CD4-positive, alpha-beta T cell (primary cell): ENCODE measurements around the gene NISCH. TPM values are rescaled to one million over a fixed set of nuclear protein-coding genes. Genes with fewer than 3 reads are reported as not detected.

Experiments
- ATAC-seq: fragments of 200-7000 bp; cut with Tn5 transposase; one replicate; pipeline ENCODE4 v1.10.0; 2022; ENCODE audit warnings: mild to moderate bottlenecking; ENCODE audit not compliant: poor library complexity
- CTCF ChIA-PET: fragments of 350-600 bp; sonication (Branson Sonifier 250); formaldehyde crosslinking; loops from one replicate; lab custom pipeline; 2021; ENCODE audit warnings: antibody characterized with exemption, inconsistent platforms; lab: Charles Lee
- POLR2A ChIA-PET: fragments of 350-600 bp; sonication (Branson Sonifier 250); formaldehyde crosslinking; loops from one replicate; lab custom pipeline; 2021; ENCODE audit warnings: antibody characterized with exemption, inconsistent platforms; lab: Charles Lee
- DNase-seq, 14 experiments: peaks; one replicate each; pipeline ENCODE4 v3.0.0-alpha.2; 2013 to 2020; ENCODE audit warnings: mixed read lengths in 2 of 14
- H3K27ac ChIP-seq, 2 donors: one replicate each; pipeline versions ENCODE4 v1.5.1 to v1.7.0; 2013; ENCODE audit warnings: low read length in 2 of 2, low read depth in 1 of 2, mild to moderate bottlenecking in 1 of 2
- H3K27me3 ChIP-seq, 2 experiments: 1 replicate in 1 of 2; 2 replicates in 1 of 2; pipeline versions ENCODE4 v1.6.1 to v1.7.0; 2013; ENCODE audit warnings: low read length in 2 of 2, control low read depth in 1 of 2, mild to moderate bottlenecking in 1 of 2, moderate library complexity in 1 of 2; ENCODE audit not compliant: insufficient read depth in 2 of 2, control insufficient read depth in 1 of 2
- H3K36me3 ChIP-seq: one replicate; pipeline ENCODE4 v1.6.1; 2013; ENCODE audit warnings: low read length, control low read depth; ENCODE audit not compliant: insufficient read depth
- H3K4me1 ChIP-seq: one replicate; pipeline ENCODE4 v1.6.1; 2013; ENCODE audit warnings: low read length, control low read depth; ENCODE audit not compliant: insufficient read depth
- H3K4me3 ChIP-seq: one replicate; pipeline ENCODE4 v1.5.1; 2013; ENCODE audit warnings: mild to moderate bottlenecking, low read length, moderate library complexity
- H3K9me3 ChIP-seq, 2 experiments: 1 replicate in 1 of 2; 2 replicates in 1 of 2; pipeline versions ENCODE4 v1.6.1 to v1.7.0; 2013; ENCODE audit warnings: low read length in 2 of 2, mild to moderate bottlenecking in 2 of 2, control low read depth in 1 of 2, moderate library complexity in 1 of 2; ENCODE audit not compliant: control insufficient read depth in 1 of 2, insufficient read depth in 1 of 2
- H3K27ac Mint-ChIP-seq: one replicate; pipeline ENCODE4 v1.8.0; 2020; ENCODE audit warnings: mixed read lengths
- H3K27me3 Mint-ChIP-seq: one replicate; pipeline ENCODE4 v1.8.0; 2021; ENCODE audit warnings: mixed read lengths
- H3K36me3 Mint-ChIP-seq: one replicate; pipeline ENCODE4 v1.8.0; 2021; ENCODE audit warnings: low read depth, mixed read lengths
- H3K4me1 Mint-ChIP-seq: one replicate; pipeline ENCODE4 v1.8.0; 2021; ENCODE audit warnings: low read depth, mixed read lengths
- H3K4me3 Mint-ChIP-seq: one replicate; pipeline ENCODE4 v1.8.0; 2020; ENCODE audit warnings: mild to moderate bottlenecking, mixed read lengths
- H3K9me3 Mint-ChIP-seq: one replicate; pipeline ENCODE4 v1.8.0; 2020; ENCODE audit warnings: mixed read lengths
- intact Hi-C, 2 experiments: fragments of 100-400 bp; cut with DNase I in 1 of 2; cut with micrococcal nuclease in 1 of 2; formaldehyde crosslinking; loops; one replicate each; pipeline versions ENCODE4 v1.15.1 to v1.9.0; 2023 to 2025; cut with DNase I, micrococcal nuclease
- total RNA-seq, 174 experiments: library from RNA in 2 of 174; stranded (reverse) in 2 of 174; gene quantifications; one replicate each; pipeline ENCODE4 v1.2.3 and lab custom pipeline; 2021 to 2026
- TF ChIP-seq, protein P1 (sequence below): fragments of 200-600 bp; IDR thresholded peaks from one replicate; pipeline ENCODE4 v1.8.0; 2022; ENCODE audit warnings: antibody characterized with exemption, mild to moderate bottlenecking

NISCH gene
- total RNA-seq, 2 experiments from 2014 or later, result 160 to 163 TPM

DNA sequence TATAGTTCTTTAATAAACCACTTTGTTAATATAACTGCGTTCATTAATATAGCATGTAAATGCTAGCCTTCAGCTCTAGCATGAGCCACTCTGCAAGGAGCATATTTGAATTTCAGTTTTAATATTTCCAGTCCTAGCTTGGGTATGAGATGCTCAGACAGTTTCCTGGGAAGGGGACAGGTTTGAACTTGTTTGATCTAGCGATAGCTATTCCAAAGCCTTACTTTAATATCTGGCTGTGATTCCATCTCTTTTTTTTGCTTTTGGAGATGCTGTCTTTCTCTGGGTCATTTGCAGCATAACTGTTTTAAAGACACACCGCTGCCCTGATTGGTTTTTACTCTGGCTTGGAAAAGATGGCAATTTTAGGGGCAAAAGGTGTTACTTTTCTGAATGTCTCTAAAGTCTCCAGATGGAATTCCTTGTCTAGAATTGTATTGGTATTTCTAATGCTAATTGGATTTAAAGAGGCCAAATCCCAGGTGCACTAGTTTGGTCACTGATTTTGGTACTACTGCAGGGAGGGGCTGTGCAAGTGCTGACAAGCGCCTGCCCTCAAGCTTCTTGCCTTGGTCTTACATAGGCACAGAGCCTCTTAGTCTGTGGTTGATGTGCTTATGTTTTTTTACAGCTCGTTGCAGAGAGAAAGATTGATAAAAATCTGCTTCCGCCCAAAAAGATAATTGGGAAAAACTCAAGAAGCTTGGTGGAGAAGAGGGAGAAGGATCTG lies 2.8 kb downstream of the NISCH start:
- intact Hi-C loops, result loop anchor here in 1 of 2 experiments (5.0 kb wide), 2 partner anchors 224 to 306 kb away; partner anchors contain the start of gene POC1A
- Histone ChIP-seq H3K4me1 (peaks cover 41% of the 10 kb centered on the region), H3K9me3 (no peaks in the 10 kb centered on the region), H3K4me3 (no peak overlapping the region), H3K36me3 (peaks cover 30% of the 10 kb centered on the region), H3K27ac (no peak overlapping the region), H3K27me3 (no peaks in the 10 kb centered on the region)
- no peak for ATAC-seq
- CTCF ChIA-PET, result interaction anchor here (1.3 kb wide), 1 partner anchor 12 kb away, joined by 4 read pairs; no protein-coding TSS in a partner anchor
- POLR2A ChIA-PET, result interaction anchor here (1.9 kb wide), 1 partner anchor 78 kb away, joined by 4 read pairs; the partner anchor contains the start of gene UQCC5
- no peak for DNase-seq
- Mint-ChIP-seq H3K4me1 (peaks cover 47% of the 10 kb centered on the region), H3K9me3 (no peaks in the 10 kb centered on the region), H3K27ac (peak overlapping the region; percentile 100), H3K36me3 (peaks cover 70% of the 10 kb centered on the region), H3K4me3 (peak overlapping the region; percentile 60), H3K27me3 (no peaks in the 10 kb centered on the region)
- TF ChIP-seq, protein P1, sequence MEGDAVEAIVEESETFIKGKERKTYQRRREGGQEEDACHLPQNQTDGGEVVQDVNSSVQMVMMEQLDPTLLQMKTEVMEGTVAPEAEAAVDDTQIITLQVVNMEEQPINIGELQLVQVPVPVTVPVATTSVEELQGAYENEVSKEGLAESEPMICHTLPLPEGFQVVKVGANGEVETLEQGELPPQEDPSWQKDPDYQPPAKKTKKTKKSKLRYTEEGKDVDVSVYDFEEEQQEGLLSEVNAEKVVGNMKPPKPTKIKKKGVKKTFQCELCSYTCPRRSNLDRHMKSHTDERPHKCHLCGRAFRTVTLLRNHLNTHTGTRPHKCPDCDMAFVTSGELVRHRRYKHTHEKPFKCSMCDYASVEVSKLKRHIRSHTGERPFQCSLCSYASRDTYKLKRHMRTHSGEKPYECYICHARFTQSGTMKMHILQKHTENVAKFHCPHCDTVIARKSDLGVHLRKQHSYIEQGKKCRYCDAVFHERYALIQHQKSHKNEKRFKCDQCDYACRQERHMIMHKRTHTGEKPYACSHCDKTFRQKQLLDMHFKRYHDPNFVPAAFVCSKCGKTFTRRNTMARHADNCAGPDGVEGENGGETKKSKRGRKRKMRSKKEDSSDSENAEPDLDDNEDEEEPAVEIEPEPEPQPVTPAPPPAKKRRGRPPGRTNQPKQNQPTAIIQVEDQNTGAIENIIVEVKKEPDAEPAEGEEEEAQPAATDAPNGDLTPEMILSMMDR, result no peak

DNA sequence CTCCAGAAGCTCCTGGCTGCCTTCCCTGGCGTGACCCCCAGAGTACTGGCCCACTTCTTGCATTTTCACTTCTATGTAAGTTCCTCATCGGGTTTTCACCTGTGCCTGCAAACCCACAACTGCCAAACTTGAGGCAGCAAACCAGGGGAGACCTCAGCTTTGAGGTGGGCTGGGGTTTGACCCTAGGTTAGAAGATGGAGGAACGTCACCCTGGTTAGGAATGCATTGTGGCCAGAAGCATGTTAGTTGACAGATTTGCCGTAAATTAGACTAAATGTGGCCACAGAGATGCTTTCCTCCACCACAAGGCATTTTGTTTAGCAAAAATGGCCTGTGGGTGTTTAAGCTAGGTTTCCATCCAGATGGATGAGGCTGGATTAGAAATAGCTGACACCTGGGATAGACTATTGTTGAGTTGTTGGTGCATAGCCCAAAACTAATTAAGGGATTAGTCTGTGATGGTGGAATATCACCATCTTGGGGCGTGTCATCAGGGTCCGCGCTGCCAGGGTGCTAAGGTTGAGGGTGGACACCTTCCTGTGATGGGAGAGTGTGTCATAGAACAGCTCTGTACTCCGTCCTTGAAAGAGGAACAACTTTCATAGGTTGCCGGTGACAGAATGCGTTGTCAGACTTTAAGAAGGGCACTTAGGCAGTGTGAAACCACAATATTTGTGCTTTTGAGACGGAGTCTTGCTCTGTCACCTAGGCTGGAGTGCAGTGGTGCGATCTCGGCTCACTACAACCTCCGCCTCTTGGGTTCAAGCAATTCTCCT lies 3.6 kb downstream of the NISCH start:
- H3K27me3 ChIP-seq, result no peaks in the 10 kb centered on the region
- peaks cover 30% of the 10 kb centered on the region for H3K36me3 ChIP-seq
- H3K9me3 ChIP-seq, result no peaks in the 10 kb centered on the region
- ATAC-seq (no peak), DNase-seq (peak in 1 of 14 experiments; percentile 36)
- no peak overlapping the region for H3K27ac ChIP-seq
- peak overlapping the region; percentile 9 for H3K4me3 Mint-ChIP-seq
- TF ChIP-seq, protein P1, result no peak
- H3K27me3 Mint-ChIP-seq, result no peaks in the 10 kb centered on the region
- H3K4me1 Mint-ChIP-seq, result peaks cover 43% of the 10 kb centered on the region
- ChIA-PET CTCF (interaction anchor here (1.3 kb wide), 1 partner anchor 12 kb away, joined by 4 read pairs; no protein-coding TSS in a partner anchor), POLR2A (no interaction called here)
- H3K36me3 Mint-ChIP-seq, result peaks cover 74% of the 10 kb centered on the region
- intact Hi-C loops, result loop anchor here in 1 of 2 experiments (5.0 kb wide), 2 partner anchors 223 to 307 kb away; partner anchors contain the start of gene POC1A
- H3K4me3 ChIP-seq, result no peak overlapping the region
- H3K9me3 Mint-ChIP-seq, result no peaks in the 10 kb centered on the region
- no peak overlapping the region for H3K27ac Mint-ChIP-seq
- H3K4me1 ChIP-seq, result peaks cover 34% of the 10 kb centered on the region

DNA sequence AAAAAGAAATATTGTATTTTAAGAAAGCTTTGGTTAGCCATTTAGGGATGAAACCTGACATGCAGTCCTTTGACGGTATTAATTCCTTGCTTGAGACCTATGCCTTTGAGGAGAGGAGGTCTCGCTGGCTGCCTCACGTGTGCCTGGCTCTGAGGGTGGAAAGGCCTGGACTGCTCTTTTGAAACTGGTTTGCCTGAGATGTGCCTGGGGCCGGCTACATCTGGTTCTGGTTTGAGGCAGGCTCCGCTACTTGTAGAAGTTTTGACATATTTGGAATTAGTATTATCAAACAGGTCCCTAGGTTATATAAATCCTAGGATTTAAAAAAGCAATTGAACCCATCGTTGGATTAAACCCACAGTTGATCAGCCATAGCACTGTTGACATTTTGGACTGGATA lies 6.5 kb downstream of the NISCH start:
- intact Hi-C loops, result no loop called here
- DNase-seq, result no peak
- H3K27ac ChIP-seq, result no peak overlapping the region
- H3K36me3 ChIP-seq, result peaks cover 38% of the 10 kb centered on the region
- H3K27me3 ChIP-seq, result no peaks in the 10 kb centered on the region
- POLR2A ChIA-PET, result no interaction called here
- Mint-ChIP-seq H3K9me3 (no peaks in the 10 kb centered on the region), H3K27me3 (no peaks in the 10 kb centered on the region), H3K27ac (no peak overlapping the region), H3K36me3 (peaks cover 67% of the 10 kb centered on the region), H3K4me1 (peaks cover 21% of the 10 kb centered on the region), H3K4me3 (no peak overlapping the region)
- CTCF ChIA-PET, result interaction anchor here (1.5 kb wide), 1 partner anchor 15 kb away, joined by 3 read pairs; no protein-coding TSS in a partner anchor
- no peaks in the 10 kb centered on the region for H3K9me3 ChIP-seq
- TF ChIP-seq, protein P1, result no peak
- ATAC-seq, result no peak
- no peak overlapping the region for H3K4me3 ChIP-seq
- peaks cover 7% of the 10 kb centered on the region for H3K4me1 ChIP-seq
